Calu3 (cell line): ENCODE data around the gene SEC23IP. TPM values are rescaled to one million over a fixed set of nuclear protein-coding genes. Genes with fewer than 3 reads are reported as not detected.

ENCODE experiments used
- BruUV-seq: library from RNA; stranded (reverse); fragments of 400-500 nt; replicated peaks from 2 replicates; lab custom pipeline; 2021; lab: Mats Ljungman, UMichigan
- CTCF ChIA-PET: fragments of 300-600 bp; sonication (Branson Sonifier 250); formaldehyde crosslinking; loops from one replicate; lab custom pipeline; 2022; ENCODE audit warnings: antibody characterized with exemption; lab: Charles Lee
- DNase-seq: peaks from one replicate; pipeline ENCODE4 v3.0.0; 2022
- H3K27ac Mint-ChIP-seq: one replicate; pipeline ENCODE4 v1.8.0; 2022; ENCODE audit warnings: mixed read lengths; ENCODE audit not compliant: unreplicated experiment
- H3K27me3 Mint-ChIP-seq: one replicate; pipeline ENCODE4 v1.8.0; 2022; ENCODE audit warnings: mixed read lengths; ENCODE audit not compliant: unreplicated experiment
- H3K36me3 Mint-ChIP-seq: one replicate; pipeline ENCODE4 v1.8.0; 2022; ENCODE audit warnings: mild to moderate bottlenecking, moderate library complexity, mixed read lengths; ENCODE audit not compliant: insufficient read depth, unreplicated experiment
- H3K4me1 Mint-ChIP-seq: one replicate; pipeline ENCODE4 v1.8.0; 2022; ENCODE audit warnings: mild to moderate bottlenecking, low read depth, mixed read lengths; ENCODE audit not compliant: unreplicated experiment
- H3K4me3 Mint-ChIP-seq: one replicate; pipeline ENCODE4 v1.8.0; 2022; ENCODE audit warnings: mild to moderate bottlenecking, low read depth, moderate library complexity, mixed read lengths; ENCODE audit not compliant: unreplicated experiment
- H3K9me3 Mint-ChIP-seq: one replicate; pipeline ENCODE4 v1.8.0; 2022; ENCODE audit warnings: low read depth, mixed read lengths; ENCODE audit not compliant: unreplicated experiment
- CTCF ChIP-seq: fragments of 200-600 bp; IDR thresholded peaks from one replicate; pipeline ENCODE4 v1.8.0; 2022; ENCODE audit warnings: antibody characterized with exemption; ENCODE audit not compliant: unreplicated experiment
- intact Hi-C: fragments of 100-400 bp; cut with micrococcal nuclease; formaldehyde crosslinking; loops from one replicate; pipeline ENCODE4 v1.10.0; 2022; ENCODE audit not compliant: unreplicated experiment
- total RNA-seq: library from RNA; stranded (reverse); gene quantifications from 2 replicates; pipeline ENCODE4 v1.2.3, GENCODE V29; 2022

SEC23IP gene
- total RNA-seq, 1 experiment from 2014 or later = 42.1 TPM

GRCh38 chr10:119970107-119970506 is 77.6 kb downstream of the SEC23IP start:
- no peaks in the 10 kb centered on the region for H3K4me1 Mint-ChIP-seq
- H3K36me3 Mint-ChIP-seq = no peaks in the 10 kb centered on the region
- CTCF ChIA-PET = no interaction called here
- TF ChIP-seq CTCF = no peak
- BruUV-seq = no TSS peak
- H3K27ac Mint-ChIP-seq = no peak overlapping the region
- H3K9me3 Mint-ChIP-seq = peaks cover 6% of the 10 kb centered on the region
- intact Hi-C loops = no loop called here
- H3K27me3 Mint-ChIP-seq = no peaks in the 10 kb centered on the region
- H3K4me3 Mint-ChIP-seq = no peak overlapping the region
- DNase-seq = no peak

GRCh38 chr10:119970963-119971362 is 78.4 kb downstream of the SEC23IP start:
- Mint-ChIP-seq H3K9me3 (peaks cover 6% of the 10 kb centered on the region), H3K4me1 (no peaks in the 10 kb centered on the region), H3K36me3 (no peaks in the 10 kb centered on the region), H3K4me3 (no peak overlapping the region), H3K27ac (no peak overlapping the region), H3K27me3 (no peaks in the 10 kb centered on the region)
- intact Hi-C loops = no loop called here
- CTCF ChIA-PET = no interaction called here
- BruUV-seq = no TSS peak
- TF ChIP-seq CTCF = no peak
- no peak for DNase-seq

- intact Hi-C loops = no loop called here
- CTCF ChIA-PET = no interaction called here
- Mint-ChIP-seq H3K36me3 (no peaks in the 10 kb centered on the region), H3K27me3 (no peaks in the 10 kb centered on the region), H3K4me1 (no peaks in the 10 kb centered on the region), H3K4me3 (no peak overlapping the region), H3K27ac (no peak overlapping the region), H3K9me3 (no peaks in the 10 kb centered on the region)
- DNase-seq = no peak
- no peak for TF ChIP-seq CTCF
- no TSS peak for BruUV-seq
These were observed 80.8 kb downstream of the SEC23IP start for GRCh38 chr10:119973281-119973680.

- TF ChIP-seq CTCF = no peak
- H3K9me3 Mint-ChIP-seq = no peaks in the 10 kb centered on the region
- no peak overlapping the region for H3K4me3 Mint-ChIP-seq
- intact Hi-C loops = no loop called here
- no peaks in the 10 kb centered on the region for H3K27me3 Mint-ChIP-seq
- no peak overlapping the region for H3K27ac Mint-ChIP-seq
- BruUV-seq = no TSS peak
- CTCF ChIA-PET = no interaction called here
- H3K36me3 Mint-ChIP-seq = no peaks in the 10 kb centered on the region
- H3K4me1 Mint-ChIP-seq = no peaks in the 10 kb centered on the region
- DNase-seq = no peak
These were observed 83.9 kb downstream of the SEC23IP start for GRCh38 chr10:119976421-119976820.
